Measurements from ENCODE around the gene DPP8. TPM values are rescaled to one million over a fixed set of nuclear protein-coding genes. Genes with fewer than 3 reads are reported as not detected.

DPP8 gene
- total RNA-seq, 1 donor from 2014 or later, result 39.9 TPM

- intact Hi-C loops (cut with micrococcal nuclease), result no loop called here
- Histone ChIP-seq H3K36me3 (no peaks in the 10 kb centered on the region), H3K9me3 (replicated peaks) (no peaks in the 10 kb centered on the region), H3K4me3 (no peak overlapping the region), H3K27ac (replicated peaks) (no peak overlapping the region), H3K4me1 (peaks cover 20% of the 10 kb centered on the region), H3K27me3 (ENCODE audit: low read depth) (peaks cover 55% of the 10 kb centered on the region)
- no peak for TF ChIP-seq CTCF (IDR thresholded peaks at IDR 0.05; ENCODE audit: borderline replicate concordance)
- DNase-seq, result peak; percentile 5
Observed at GRCh38 chr15:65393557-65393956, 123.9 kb downstream of the DPP8 start.

GRCh38 chr15:65393091-65393490 is 124.4 kb downstream of the DPP8 start:
- Histone ChIP-seq H3K4me3 (no peak overlapping the region), H3K4me1 (peaks cover 20% of the 10 kb centered on the region), H3K9me3 (replicated peaks) (no peaks in the 10 kb centered on the region), H3K36me3 (no peaks in the 10 kb centered on the region), H3K27ac (replicated peaks) (no peak overlapping the region), H3K27me3 (ENCODE audit: low read depth) (peaks cover 50% of the 10 kb centered on the region)
- intact Hi-C loops (cut with micrococcal nuclease), result no loop called here
- no peak for TF ChIP-seq CTCF (IDR thresholded peaks at IDR 0.05; ENCODE audit: borderline replicate concordance)
- peak; percentile 10 for DNase-seq

Other genes starting within 250 kb of the DPP8 start
- 4.6 TPM for gene PARP16, start 230.8 kb downstream of the DPP8 start, total RNA-seq
- not detected for gene RNU5A-1, start 221.6 kb downstream of the DPP8 start, total RNA-seq
- 40.3 TPM for gene RNU5B-1, start 213.0 kb downstream of the DPP8 start, total RNA-seq
- 0.16 TPM for gene IGDCC3, start 139.7 kb downstream of the DPP8 start, total RNA-seq
- 0.96 TPM for gene IGDCC4, start 94.7 kb downstream of the DPP8 start, total RNA-seq
- gene HACD3, start 12.8 kb upstream of the DPP8 start, total RNA-seq, result 8.9 TPM
- 12.2 TPM for gene INTS14, start 93.4 kb upstream of the DPP8 start, total RNA-seq
- gene SLC24A1, start 104.2 kb upstream of the DPP8 start, total RNA-seq, result 2.3 TPM

All from left ventricle myocardium inferior (tissue), 1 donor.